ENCODE results near the gene FKBP15. TPM values are rescaled to one million over a fixed set of nuclear protein-coding genes. Genes with fewer than 3 reads are reported as not detected.

FKBP15 gene
- total RNA-seq, 1 experiment from 2014 or later = 18.5 TPM

GRCh38 chr9:113168809-113169208 lies 52.3 kb downstream of the FKBP15 start:
- Histone ChIP-seq H3T11ph (ENCODE audit: low read length) (no peak overlapping the region), H3K27ac (ENCODE audit: insufficient read length, low read depth, low read length) (no peak overlapping the region), H3K4ac (ENCODE audit: low read depth, low read length) (no peak overlapping the region), H3K4me1 (ENCODE audit: insufficient read depth, low read length) (no peaks in the 10 kb centered on the region), H2BK120ac (ENCODE audit: low read depth, low read length, poor library complexity, severe bottlenecking) (no peak overlapping the region), H3K4me2 (ENCODE audit: insufficient read depth, insufficient read length, low read length) (no peak overlapping the region), H3K23me2 (ENCODE audit: insufficient read length, low read depth, low read length, poor library complexity, severe bottlenecking) (no peaks in the 10 kb centered on the region), H2BK20ac (ENCODE audit: low read depth, low read length, poor library complexity, severe bottlenecking) (no peak overlapping the region), H2BK12ac (ENCODE audit: insufficient read length, low read depth, low read length) (no peak overlapping the region), H3K79me1 (ENCODE audit: insufficient read depth, low read depth, low read length, poor library complexity, severe bottlenecking) (no peaks in the 10 kb centered on the region), H3K79me2 (ENCODE audit: insufficient read depth, low read length) (no peaks in the 10 kb centered on the region), H4K8ac (replicated peaks; ENCODE audit: insufficient read length, low read depth, low read length) (no peak overlapping the region), H4K20me1 (ENCODE audit: control insufficient read depth, insufficient read depth, insufficient read length) (no peaks in the 10 kb centered on the region), H3K27me3 (ENCODE audit: insufficient read depth, low read length) (no peaks in the 10 kb centered on the region), H3K56ac (ENCODE audit: insufficient read length, low read depth, low read length) (no peak overlapping the region), H2BK5ac (ENCODE audit: insufficient read length, low read length) (no peak overlapping the region), H2AK5ac (ENCODE audit: insufficient read length, low read length) (no peak overlapping the region), H4K91ac (ENCODE audit: insufficient read length, low read depth, low read length) (no peak overlapping the region), H3K14ac (ENCODE audit: insufficient read depth, low read length) (no peak overlapping the region), H3K18ac (ENCODE audit: insufficient read length, low read depth, low read length) (no peak overlapping the region), H3K23ac (ENCODE audit: insufficient read length, low read depth, low read length) (no peak overlapping the region), H3K9ac (ENCODE audit: extremely low read depth, insufficient read length, low read length) (no peak overlapping the region), H4K5ac (ENCODE audit: insufficient read length, low read depth, low read length) (no peak overlapping the region), H2AFZ (ENCODE audit: low read length) (no peak overlapping the region), H2BK15ac (ENCODE audit: low read depth, low read length) (no peak overlapping the region), H3K9me3 (ENCODE audit: control insufficient read depth, low read depth, low read length) (no peaks in the 10 kb centered on the region)
- WGBS (ENCODE audit: extremely low coverage, insufficient read length, low lambda C conversion rate) = no CpG with 5 or more reads among the region's 5 CpGs
- no peak for TF ChIP-seq CTCF (conservative IDR thresholded peaks at IDR 0.05)
- no peaks in the 10 kb centered on the region for H3K4me1 Mint-ChIP-seq
- H3K27me3 Mint-ChIP-seq (ENCODE audit: low read depth) = no peaks in the 10 kb centered on the region
- no peak overlapping the region; a peak in 1 of 5 replicates for H3K4me3 Mint-ChIP-seq
- H3K9me3 Mint-ChIP-seq = no peaks in the 10 kb centered on the region; a peak in 1 of 5 replicates
- H3K36me3 Mint-ChIP-seq (ENCODE audit: insufficient read depth in 1 of 3, low read depth in 3 of 3) = peaks cover 34 to 79% (median 62%) of the 10 kb centered on the region in 3 experiments; a peak in 6 of 7 replicates
- DNase-seq = no peak
- H3K27ac Mint-ChIP-seq = no peak overlapping the region
